ENCODE measurements around the gene SLC4A7.

DNA sequence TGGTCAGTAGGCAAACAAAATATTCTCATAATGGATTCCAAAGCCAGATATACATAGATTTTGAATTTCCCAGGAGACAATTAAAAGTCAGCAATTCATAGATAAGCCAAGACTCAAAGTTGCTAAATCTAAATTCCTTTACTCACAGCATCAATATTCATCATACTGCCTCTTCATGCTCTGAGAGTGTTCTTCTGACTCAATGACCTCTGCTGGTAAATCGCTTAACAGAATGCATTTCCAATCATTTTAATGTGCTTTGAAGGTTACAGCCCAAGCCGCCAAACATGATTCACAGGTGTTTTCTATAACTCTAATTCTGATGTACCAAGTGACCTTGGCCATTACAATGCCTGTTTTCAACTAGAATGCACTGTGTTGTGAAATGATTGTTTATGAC is 24.2 kb upstream of the SLC4A7 start:
- TF ChIP-seq POLR2AphosphoS5 (IDR thresholded peaks at IDR 0.05) = no peak
- TF ChIP-seq, protein P1, sequence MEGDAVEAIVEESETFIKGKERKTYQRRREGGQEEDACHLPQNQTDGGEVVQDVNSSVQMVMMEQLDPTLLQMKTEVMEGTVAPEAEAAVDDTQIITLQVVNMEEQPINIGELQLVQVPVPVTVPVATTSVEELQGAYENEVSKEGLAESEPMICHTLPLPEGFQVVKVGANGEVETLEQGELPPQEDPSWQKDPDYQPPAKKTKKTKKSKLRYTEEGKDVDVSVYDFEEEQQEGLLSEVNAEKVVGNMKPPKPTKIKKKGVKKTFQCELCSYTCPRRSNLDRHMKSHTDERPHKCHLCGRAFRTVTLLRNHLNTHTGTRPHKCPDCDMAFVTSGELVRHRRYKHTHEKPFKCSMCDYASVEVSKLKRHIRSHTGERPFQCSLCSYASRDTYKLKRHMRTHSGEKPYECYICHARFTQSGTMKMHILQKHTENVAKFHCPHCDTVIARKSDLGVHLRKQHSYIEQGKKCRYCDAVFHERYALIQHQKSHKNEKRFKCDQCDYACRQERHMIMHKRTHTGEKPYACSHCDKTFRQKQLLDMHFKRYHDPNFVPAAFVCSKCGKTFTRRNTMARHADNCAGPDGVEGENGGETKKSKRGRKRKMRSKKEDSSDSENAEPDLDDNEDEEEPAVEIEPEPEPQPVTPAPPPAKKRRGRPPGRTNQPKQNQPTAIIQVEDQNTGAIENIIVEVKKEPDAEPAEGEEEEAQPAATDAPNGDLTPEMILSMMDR (IDR thresholded peaks at IDR 0.05) = no peak
